ENCODE results near the gene WDR81. TPM values are rescaled to one million over a fixed set of nuclear protein-coding genes. Genes with fewer than 3 reads are reported as not detected.

Gene WDR81
- total and polyA plus RNA-seq, 2 donors (not counting 3 experiments of a cell fraction or from before 2014, with no cell fraction given), result 10.4 to 17.3 TPM

DNA sequence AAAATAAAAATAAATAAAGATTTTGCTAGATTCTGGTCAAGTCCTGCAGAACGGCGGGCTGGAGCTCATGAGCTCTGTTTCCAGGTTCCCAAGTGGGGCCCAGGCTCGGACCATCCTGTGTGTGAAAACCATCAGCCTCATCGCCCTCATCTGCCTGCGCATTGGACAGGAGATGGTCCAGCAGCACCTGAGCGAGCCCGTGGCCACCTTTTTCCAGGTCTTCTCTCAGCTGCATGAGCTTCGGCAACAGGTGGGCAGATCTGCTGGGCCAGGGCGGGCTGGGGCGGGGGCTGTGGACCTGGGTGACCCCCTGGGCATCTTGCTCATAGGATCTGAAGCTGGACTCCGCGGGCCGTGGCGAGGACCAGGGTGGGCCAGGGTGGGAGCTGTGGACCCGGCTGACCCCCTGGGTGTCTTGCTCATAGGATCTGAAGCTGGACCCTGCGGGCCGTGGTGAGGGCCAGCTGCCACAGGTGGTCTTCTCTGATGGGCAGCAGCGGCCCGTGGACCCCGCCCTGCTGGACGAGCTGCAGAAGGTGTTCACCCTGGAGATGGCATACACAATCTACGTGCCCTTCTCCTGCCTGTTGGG lies 7.8 kb downstream of the WDR81 start:
- Histone ChIP-seq H3K27me3 (ENCODE audit: control insufficient read depth in 2 of 2, insufficient read depth in 2 of 2, low read length in 2 of 2) (no peaks in the 10 kb centered on the region), H3K27ac (ENCODE audit: insufficient read depth, low read depth, low read length) (no peak overlapping the region), H3K9ac (replicated peaks; ENCODE audit: extremely low read depth, insufficient read depth, low read length) (no peak overlapping the region), H3K9me1 (replicated peaks; ENCODE audit: control insufficient read depth, extremely low read depth, insufficient read depth, low read length) (no peaks in the 10 kb centered on the region), H3K36me3 (ENCODE audit: control insufficient read depth in 2 of 2, extremely low read depth in 1 of 2, insufficient read depth in 2 of 2, low read length in 2 of 2) (peaks cover 0 to 5% of the 10 kb centered on the region in 2 experiments), H2AFZ (ENCODE audit: low read depth, low read length) (no peak overlapping the region), H3K9me3 (replicated peaks; ENCODE audit: control insufficient read depth, insufficient read depth, low read length) (no peaks in the 10 kb centered on the region), H3K4me2 (ENCODE audit: insufficient read depth, low read length) (no peak overlapping the region), H3K79me2 (ENCODE audit: control insufficient read depth, insufficient read depth, low read length) (no peaks in the 10 kb centered on the region), H3K4me3 (replicated peaks in 1 of 3; ENCODE audit: insufficient read depth in 1 of 3, low read depth in 1 of 3, low read length in 3 of 3) (no peak overlapping the region), H4K20me1 (replicated peaks; ENCODE audit: control insufficient read depth, extremely low read depth, insufficient read depth, low read length) (no peaks in the 10 kb centered on the region), H3K4me1 (ENCODE audit: control insufficient read depth, extremely low read depth, insufficient read depth, low read length) (no peaks in the 10 kb centered on the region)
- no peak for FAIRE-seq
- intact Hi-C loops (cut with micrococcal nuclease) (no loop called here), dilution Hi-C loops (cut with MboI; ENCODE audit: extremely low pct_ligation_motif_present, low sequenced_read_pairs) (no loop called here)
- BruUV-seq (replicated peaks), result no TSS peak
- POLR2A ChIA-PET, result no interaction called here
- CTCF ChIA-PET, result interaction anchor here (0.7 to 2.6 kb wide), 2 partner anchors 11 to 52 kb away, joined by 5 to 9 read pairs; no protein-coding TSS in a partner anchor
- TF ChIP-seq MYC (IDR thresholded peaks at IDR 0.05; ENCODE audit: low read depth, low read length), result no peak
- no peak for TF ChIP-seq EZH2 (IDR thresholded peaks at IDR 0.05; ENCODE audit: borderline replicate concordance, low read depth, low read length, severe bottlenecking)
- TF ChIP-seq FOS (IDR thresholded peaks at IDR 0.05; ENCODE audit: borderline replicate concordance, insufficient read depth, low read length), result no peak
- TF ChIP-seq, protein P1, sequence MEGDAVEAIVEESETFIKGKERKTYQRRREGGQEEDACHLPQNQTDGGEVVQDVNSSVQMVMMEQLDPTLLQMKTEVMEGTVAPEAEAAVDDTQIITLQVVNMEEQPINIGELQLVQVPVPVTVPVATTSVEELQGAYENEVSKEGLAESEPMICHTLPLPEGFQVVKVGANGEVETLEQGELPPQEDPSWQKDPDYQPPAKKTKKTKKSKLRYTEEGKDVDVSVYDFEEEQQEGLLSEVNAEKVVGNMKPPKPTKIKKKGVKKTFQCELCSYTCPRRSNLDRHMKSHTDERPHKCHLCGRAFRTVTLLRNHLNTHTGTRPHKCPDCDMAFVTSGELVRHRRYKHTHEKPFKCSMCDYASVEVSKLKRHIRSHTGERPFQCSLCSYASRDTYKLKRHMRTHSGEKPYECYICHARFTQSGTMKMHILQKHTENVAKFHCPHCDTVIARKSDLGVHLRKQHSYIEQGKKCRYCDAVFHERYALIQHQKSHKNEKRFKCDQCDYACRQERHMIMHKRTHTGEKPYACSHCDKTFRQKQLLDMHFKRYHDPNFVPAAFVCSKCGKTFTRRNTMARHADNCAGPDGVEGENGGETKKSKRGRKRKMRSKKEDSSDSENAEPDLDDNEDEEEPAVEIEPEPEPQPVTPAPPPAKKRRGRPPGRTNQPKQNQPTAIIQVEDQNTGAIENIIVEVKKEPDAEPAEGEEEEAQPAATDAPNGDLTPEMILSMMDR (IDR thresholded peaks at IDR 0.05; ENCODE audit: extremely low read depth in 1 of 2, insufficient read depth in 1 of 2, low read depth in 1 of 2, low read length in 2 of 2), result no peak
- no peak for TF ChIP-seq JUN (IDR thresholded peaks at IDR 0.05; ENCODE audit: borderline replicate concordance, insufficient read depth, insufficient read length, low read depth)
- TF ChIP-seq POLR2A (IDR thresholded peaks at IDR 0.05; ENCODE audit: low read depth, low read length), result no peak
- no peak for TF ChIP-seq POLR2AphosphoS5 (IDR thresholded peaks at IDR 0.05; ENCODE audit: insufficient read depth, low read depth, low read length)
- TF ChIP-seq, protein P2, sequence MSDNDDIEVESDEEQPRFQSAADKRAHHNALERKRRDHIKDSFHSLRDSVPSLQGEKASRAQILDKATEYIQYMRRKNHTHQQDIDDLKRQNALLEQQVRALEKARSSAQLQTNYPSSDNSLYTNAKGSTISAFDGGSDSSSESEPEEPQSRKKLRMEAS (IDR thresholded peaks at IDR 0.05; ENCODE audit: insufficient read depth, insufficient read length), result no peak
- TF ChIP-seq GATA2 (IDR thresholded peaks at IDR 0.05; ENCODE audit: insufficient read depth, insufficient read length, low read depth, low read length), result no peak
- no peak for DNase-seq (ENCODE audit: low read depth, low spot score)

All from endothelial cell of umbilical vein (primary cell).